ENCODE results near the gene RESP18. TPM values are rescaled to one million over a fixed set of nuclear protein-coding genes. Genes with fewer than 3 reads are reported as not detected.
"Not testable (repeated sequence)": the region's sequence is repeated elsewhere in the genome, so short reads cannot be mapped to it uniquely, and the experiment has no call there.

RESP18 gene
- total RNA-seq, 1 donor from 2014 or later, result not detected

DNA sequence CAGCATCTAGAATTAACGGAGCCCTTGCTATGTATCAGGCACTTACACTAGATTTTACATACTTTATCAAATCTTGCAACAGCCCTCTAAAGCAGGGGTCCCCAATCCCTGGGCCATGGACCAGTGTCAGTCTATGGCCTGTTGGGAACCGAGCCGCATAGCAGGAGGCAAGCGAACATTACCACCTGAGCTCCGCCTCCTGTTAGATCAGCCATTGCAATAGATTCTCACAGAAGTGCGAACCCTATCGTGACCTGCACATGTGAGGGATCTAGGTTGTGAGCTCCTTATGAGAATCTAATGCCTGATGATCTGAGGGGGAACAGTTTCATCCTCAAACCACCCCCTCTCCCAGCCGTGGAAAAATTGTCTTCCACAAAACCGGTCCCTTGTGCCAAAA, 39.9 kb downstream of the RESP18 start:
- DNase-seq (ENCODE audit: low spot score), result no peak

DNA sequence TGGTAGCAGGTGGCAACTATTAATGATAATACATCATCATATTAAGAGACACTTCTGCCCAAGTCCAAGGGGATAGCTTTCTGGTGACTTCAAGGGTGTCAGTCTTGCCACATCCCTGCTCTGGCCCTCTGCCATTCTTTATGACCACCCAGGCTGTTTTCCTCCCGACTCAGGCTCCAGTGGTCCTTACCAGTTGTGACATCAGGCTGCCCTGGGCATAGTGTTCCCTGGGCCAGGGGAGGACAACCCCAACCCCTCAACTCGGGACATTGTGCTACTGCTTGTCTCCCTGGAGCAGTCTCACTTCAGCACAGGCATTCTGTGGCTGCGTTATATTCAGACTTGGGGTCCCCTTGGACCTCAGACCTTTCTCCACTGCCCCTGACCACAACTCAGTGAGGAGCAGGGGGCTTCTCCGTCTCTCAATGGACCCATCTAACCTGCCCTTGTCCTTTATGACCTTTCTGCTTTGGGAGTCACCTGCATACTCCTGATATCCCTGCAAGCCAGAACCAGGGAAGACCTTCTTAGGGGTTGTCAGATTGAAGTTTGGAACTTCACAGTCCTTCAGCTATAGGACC, 40.5 kb downstream of the RESP18 start:
- no peak for DNase-seq (ENCODE audit: low spot score)

DNA sequence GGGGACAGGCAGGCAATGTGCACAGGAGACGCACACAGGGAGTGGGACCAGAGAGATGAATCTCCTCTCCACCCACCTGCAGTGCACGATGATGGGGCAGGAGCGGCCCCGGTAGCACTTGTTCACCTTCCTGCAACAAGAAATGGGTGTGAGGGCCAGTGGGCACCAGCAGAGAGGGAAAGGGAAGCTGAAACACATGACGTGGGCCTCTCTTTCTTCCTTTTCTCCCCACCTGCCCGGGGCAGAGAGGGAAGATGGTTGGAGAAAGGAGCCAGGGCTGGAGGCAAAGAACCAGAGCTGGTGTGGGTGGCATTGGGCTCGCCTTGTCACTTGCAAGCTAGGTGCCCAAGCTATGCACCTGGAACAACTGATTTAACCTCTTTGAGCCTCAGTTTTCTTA, 41.1 kb downstream of the RESP18 start:
- DNase-seq (ENCODE audit: low spot score), result no peak

DNA sequence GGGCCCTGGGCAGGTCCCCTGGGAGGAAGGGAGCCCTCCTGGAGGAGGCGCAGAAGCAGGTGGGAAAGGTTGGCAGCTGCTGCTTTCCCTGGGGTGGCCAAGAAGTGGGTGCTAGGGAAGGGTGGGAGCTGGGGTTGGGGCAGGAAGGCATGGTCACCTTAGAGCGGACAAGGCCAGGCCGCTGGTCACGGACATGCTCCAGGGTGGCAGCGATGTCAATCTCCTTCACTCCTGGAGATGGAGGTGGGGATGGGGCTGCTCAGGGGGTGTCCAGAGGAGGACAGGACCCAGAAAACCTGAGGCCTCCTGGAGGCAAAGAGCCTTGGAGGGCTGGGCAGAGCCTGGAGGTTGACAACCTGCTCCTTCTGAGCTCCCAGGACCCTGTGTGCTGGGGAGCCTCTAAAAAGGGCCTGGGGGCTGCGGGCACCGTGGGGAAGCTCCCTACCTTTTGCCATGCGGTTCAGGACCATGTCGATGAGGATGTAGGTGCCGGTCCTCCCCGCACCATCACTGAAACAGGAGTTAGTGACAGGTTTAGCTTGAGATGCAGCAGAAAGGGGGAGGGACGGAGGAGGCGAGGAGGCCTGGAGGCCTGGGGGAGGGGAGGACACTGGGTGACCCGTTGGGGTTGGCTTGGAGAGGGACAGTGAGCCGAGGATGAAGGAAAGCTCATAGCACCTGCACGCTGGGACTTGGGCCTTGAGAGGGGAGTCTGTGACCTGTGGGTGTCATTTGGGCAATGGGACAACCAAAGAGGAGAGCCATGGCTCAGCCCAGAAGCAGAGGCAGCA, 42.0 kb downstream of the RESP18 start:
- no peak for DNase-seq (ENCODE audit: low spot score)

DNA sequence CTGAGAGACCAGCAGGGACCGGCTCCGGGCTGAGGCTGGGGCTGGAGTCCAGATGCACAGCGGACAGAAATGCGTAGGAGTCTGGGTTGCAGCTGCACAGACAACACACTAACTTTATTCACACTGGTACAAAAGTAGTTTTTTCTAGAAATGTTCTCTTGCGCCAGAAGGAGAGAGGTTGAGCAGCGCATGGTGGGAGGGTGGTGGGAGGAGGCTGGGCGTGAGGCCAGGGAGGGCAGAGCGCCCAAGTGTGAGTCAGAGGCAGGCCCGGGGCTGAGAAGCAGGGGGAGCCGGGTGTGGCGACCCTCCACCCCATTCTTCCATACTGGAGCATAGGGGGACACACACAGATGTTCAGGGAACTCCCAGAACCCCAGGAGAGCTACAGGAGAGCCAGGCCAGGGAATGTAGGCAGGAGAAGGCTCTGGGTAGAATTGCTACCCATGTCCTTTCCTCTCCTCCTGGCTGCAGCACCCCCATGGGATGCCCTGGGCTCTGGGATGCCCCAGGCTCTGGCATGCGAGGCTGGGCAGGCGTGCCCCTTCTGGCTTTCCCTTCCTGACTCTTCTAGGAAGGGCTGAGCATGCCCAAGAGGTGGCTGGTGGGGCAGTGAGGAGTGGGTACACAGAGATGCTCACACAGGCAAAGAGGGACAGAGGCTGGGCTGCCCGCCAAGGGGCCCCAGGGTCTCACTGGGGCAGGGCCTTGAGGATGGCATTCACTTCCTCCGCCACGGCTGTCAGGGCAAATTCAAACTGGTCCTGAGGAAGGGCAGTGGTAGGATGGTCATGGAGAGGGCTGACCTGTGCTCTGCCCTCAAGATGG, 42.8 kb downstream of the RESP18 start:
- DNase-seq (ENCODE audit: low spot score), result peak; percentile 83

DNA sequence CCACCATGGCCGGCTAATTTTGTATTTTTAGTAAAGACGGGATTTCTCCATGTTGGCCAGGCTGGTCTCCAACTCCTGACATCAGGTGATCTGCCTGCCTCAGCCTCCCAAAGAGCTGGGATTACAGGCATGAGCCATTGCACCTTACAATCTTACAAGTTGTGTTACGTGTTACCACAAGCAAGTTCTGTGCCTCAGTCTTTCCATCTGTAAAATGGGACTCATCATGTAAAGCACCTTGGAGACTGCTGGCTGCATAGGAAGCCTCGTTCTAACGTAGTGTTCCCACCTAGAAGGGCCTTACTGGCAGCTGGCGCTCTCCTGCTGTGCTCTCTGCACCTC, 43.4 kb downstream of the RESP18 start:
- DNase-seq (ENCODE audit: low spot score), result no peak

DNA sequence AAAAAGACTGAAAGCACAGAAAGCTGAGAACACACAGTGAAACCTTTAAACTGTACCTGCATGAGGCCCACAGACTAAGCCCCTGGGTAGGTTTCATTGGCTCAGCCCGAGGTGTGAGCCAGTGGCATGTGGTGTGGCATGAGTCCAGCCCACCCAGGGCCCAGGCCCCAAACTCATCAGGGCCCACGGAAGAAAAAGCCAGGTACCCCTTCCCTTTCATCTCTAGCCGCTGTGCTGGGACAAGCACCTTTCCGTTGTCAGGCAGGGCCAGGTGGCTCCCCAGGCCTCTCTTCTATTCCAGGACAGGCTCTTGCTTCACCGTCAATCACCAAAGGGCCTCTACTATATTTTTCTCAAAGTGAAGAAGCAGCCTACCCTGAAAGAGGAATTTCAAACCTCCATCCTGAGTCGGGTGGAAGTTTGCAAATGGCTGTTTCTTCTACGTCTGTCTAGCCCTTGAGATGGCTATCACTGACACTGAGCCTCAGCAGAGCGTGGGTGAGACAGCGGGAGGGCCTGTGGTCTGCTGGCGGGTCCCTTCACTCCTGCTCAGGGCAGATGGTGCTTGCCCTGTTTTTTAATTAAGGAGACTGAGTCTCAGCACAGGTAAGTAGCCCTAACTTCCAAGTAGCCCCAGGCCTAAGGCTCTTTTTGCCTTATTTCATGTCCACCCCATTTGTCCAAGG, 44.8 kb downstream of the RESP18 start:
- no peak for DNase-seq (ENCODE audit: low spot score)

DNA sequence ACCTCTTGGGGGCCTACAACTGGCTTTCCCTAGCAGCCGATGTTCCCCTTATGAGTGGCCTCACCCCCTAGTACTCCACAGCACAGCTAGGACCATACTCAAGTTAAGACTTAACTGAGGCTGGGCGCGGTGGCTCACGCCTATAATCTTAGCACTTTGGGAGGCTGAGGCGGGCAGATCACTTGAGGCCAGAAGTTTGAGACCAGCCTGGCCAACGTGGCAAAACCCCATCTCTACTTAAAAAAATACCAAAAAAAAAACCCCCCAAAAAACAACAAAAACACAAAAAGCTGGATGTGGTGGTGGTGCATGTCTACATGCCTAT, 45.5 kb downstream of the RESP18 start:
- DNase-seq (ENCODE audit: low spot score), result not testable (repeated sequence)

DNA sequence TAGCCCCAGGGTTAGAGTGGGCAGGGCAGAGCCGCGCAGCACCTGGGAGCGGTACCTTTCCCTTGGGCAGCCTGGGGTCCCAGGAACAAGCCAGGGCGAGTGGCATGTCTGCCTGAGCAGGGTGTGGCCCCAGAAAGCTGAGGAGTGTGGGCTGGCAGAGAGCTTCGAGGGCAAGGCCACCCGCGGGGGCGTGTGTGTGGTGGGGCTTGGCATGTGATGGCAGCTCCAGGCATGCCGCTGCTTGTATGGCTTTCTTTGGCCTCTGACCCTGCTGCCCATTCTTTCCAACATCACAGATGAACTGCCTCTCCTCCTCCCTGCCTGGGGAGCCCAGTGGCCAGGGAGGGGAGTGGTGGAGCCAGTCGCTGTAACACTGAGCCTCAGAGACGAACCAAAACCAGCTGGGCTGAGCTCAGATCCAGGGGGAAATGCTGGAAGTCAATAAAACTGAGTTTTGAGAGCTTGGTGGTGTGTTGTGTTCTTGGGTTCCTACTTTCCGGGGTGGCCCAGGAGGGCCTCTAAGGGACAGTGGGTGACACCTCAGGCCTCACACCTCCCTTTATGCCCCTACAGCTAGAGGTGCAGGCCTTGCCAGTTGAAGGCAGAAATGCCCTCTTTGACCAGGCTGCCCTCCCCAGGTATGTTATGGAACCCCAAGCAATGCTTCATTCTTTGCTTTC, 46.0 kb downstream of the RESP18 start:
- DNase-seq (ENCODE audit: low spot score), result peak; percentile 69

DNA sequence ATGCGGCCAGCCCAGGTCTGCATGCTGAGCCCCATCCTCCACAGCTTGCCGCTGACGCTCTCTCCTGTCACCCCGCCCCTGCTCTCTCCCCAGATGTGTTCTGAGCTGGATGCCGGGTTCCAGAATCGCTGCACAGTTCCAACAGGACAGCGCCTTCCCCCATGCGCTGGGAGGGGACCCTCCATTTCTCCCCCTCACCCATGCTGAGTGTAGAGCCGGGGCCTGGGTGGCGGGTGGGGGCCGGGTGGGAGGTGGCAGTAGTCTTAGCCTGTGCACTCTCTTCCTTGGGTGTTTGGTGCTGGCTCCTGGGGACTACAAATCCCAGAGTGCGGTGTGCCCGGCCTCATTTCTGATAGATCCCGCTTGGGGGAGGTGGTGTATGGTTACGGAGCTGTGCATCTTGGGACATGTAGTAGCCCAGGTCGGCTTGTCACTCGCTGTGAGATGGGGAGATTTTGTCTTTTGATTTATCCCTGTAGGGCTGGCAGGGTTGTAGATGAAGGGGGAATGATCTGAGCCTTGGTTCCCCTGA, 46.6 kb downstream of the RESP18 start:
- peak; percentile 74 for DNase-seq (ENCODE audit: low spot score)

DNA sequence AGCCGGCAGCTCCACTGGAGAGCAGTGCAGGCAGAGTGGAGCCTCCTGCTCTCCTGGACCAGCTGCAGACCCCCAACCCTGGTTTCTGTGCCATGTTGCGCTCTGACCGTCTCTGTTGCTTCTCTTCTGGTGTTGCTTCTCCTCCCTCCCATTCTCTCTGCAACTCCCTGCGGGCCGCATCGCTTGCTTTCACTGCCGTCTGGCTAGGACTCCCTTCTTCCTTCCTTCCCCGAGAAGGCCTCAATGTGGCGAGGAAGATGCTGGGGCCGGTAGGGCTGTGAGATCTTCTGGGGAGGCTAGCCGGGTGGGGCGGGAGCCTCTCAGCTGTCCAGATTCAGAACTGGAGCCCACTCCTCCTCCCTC, 47.2 kb downstream of the RESP18 start:
- no peak for DNase-seq (ENCODE audit: low spot score)

DNA sequence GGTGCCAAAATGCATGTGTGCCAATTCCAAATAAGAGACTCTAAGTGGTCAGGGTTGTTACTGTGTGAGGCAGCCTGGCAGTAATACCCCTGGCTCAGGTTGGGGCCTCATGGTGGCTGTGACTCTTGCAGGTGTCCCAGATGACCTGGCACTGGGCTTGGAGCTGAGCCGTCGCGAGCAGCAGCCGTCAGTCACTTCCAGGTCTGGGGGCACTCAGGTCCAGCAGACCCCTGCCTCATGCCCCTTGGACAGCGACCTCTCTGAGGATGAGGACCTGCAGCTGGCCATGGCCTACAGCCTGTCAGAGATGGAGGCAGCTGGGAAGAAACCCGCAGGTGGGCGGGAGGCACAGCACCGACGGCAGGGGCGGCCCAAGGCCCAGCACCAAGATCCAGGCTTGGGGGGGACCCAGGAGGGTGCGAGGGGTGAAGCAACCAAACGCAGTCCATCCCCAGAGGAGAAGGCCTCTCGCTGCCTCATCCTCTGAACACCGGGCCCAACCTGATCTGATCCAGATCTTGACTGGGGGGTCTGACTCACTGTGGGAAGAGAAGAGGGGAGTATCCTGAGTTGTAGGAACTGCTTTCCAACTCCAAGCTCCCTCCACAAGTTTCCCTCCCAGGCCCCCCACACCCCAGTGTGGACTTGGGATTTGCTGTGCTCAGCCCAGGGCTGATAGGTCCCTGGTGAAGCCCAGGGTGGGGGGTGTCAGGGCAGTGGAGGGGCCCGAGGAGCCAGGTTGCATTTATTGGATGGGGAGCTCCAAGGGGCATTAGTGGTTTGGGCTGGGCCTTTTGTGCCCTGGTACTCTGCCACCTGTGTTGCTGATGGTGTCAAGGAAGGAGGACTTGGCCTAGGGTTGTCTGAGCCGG, 47.8 kb downstream of the RESP18 start:
- DNase-seq (ENCODE audit: low spot score), result no peak

DNA sequence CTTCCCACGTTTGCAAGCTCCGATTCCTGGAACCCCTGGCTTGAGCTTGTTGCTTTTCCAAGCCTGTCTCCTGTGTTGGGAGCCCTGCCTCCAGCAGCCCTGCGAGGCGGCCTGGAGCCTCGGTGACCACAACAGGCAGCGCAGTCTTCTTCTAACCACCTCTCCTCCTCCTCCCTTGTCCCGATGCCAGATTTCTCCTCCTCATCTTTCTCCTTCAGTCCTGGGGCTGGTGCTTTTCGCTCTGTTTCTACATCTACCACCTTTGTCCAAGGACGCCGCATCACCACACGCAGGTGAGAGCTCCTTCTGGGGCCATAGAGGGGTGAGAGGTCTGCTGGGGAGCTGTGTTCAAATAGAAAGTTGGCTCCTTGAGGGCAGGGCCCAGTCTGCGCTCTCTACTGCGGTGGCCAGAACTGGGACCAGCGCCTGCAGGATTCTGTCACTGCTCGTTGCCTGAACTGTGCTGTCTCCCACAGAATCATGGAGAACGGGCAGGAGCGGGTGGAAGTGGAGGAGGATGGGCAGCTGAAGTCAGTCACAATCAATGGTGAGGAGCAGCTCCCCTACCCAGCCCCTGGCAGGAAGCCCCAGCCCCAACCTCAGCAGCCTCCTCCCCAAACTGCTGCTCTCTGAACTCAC, 49.5 kb downstream of the RESP18 start:
- no peak for DNase-seq (ENCODE audit: low spot score)

DNA sequence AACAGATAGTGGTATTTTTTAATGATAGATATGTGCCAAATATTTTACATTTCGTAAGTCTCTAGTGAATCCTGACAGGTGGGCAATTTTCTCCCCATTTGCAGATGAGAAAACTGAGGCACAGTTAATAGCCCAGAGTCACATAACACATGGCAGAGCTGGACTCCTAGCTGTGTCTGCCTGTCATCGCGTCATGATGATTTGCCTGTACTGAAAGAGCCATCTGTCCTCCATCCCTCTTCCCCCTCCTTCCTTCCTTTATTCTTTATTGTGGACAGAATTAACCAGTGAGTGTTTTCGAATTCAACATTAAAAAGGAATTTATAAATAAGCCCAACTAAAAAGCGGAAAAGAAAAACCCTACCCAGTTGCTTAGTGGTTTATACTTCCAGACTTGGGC, 50.2 kb downstream of the RESP18 start:
- no peak for DNase-seq (ENCODE audit: low spot score)

DNA sequence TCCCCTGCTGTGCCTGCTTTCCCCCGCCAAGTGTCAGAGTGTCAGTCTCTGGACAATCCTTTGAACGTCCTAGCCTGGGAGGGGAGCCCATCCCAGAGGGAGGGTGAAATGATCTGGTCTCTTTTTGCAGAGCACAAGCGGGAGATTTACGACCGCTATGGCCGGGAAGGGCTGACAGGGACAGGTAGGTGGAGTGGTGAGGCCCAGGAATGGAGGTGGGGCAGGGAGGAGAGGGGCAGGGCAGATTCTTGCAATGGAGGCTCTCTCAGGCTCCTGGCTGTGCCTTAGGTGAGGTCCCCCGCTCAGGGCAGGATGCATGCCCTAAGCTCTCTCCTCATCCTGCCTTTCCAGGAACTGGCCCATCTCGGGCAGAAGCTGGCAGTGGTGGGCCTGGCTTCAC, 51.0 kb downstream of the RESP18 start:
- no peak for DNase-seq (ENCODE audit: low spot score)

DNA sequence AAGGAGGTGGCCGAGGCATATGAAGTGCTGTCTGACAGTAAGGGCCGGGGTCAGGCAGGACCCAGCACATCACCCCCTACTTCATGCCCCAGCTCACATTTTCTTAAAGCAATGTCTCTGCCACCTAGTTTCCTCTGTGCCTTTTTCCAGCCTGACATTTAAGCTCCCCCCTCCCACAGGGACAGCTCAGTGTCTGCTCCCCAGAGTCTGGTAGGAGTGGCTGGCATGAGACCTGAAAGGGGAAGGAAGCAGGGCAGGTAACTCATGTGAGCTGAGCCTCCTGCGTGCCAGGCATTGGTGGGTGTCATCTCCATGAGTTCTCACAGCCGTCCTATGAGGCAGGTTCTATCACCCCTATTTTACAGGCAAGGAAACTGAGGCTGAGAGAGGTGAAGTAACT, 51.9 kb downstream of the RESP18 start:
- DNase-seq (ENCODE audit: low spot score), result no peak

DNA sequence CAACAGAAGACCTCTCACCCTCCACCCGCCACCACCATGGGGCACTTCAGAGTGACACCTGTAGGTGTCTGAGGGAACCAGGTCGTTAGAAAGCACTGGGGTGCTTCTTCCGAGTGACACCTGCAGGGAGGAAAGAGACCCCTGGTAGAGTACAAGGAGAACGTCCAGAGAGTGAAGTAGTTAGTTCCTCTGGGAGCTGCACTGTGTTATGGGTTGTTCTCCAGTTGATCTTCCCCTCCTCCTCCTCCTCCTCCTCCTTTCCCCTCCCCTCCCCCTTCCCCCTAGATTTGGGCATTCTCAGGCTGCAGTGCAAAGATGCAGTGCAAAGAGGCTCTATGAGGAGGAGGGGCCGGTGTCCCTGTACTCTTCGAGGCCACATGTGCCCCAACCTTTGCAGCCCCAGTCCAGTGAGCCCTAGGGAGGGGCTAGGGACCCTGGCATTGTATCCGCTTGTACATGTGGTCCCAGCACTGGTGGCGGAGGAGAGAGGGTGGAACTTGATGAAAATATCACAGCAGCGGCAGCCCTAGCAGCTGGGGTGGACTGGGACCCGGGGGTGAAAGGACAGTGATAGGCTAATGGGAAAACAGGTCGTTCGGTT, 52.5 kb downstream of the RESP18 start:
- DNase-seq (ENCODE audit: low spot score), result no peak

DNA sequence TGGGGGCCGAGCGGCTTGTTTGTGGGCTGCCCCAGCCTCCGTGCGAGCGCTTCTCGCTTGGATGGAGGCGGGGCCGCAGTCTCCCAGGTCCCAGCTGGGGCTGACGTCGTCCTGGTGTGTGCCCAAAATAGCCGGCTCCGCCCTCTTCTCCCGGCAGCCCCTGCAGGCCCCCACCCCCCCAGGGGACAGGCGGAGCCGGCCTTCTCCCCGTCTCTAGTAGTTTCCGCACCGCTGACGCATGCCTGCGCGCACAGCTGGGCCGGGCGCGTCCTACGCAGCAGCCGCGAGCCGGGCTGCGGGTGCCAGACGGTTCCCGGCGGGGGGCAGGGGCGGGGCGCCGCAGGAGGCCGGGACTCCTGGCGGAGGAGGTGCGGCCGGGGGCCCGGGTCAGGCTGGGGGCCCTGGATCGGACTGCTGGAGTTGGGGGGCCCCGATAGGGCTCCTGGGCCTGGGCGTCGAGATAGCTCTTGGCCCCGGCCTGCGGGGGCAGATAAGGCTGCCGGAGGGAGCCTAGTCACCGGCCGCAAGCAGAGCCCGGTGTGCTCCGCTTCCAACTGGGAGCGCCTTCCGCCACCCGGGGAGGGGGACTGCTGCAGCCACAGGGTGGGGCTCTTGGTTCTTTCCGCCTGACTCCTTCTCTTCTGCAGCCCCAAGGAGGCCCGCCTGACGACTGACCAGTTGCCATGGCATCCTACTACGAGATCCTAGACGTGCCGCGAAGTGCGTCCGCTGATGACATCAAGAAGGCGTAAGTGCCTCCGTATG, 53.2 kb downstream of the RESP18 start, which contains the start of gene DNAJB2:
Gene DNAJB2, plus strand, starts transcription at position 216 of the 765 bp plus-strand sequence. Its CDS starts 468 bp downstream, at position 684.
- DNase-seq (ENCODE audit: low spot score), result peak; percentile 98

DNA sequence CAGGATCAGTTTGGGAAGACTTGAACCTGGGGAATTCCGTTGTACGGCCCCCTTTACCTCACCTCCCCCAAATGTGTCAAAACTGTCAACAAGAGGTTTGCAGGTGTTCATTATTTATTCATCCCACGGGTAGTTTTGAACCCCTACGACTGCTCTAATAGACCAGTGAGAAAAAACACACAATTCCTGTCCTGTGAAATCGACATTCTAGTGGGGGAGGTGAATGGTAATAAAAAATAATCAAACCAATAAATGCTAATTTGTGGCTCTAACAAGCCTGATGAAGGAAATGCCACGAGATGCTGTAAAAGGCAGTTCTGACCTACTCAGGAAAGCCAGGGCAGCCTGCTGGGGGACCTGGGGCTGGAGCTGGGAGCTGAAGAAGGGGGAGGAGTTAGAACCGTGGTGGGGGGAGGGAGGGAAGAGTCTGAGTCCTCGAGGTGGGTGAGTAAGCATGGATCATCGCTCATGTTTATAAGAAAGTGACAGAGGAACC, 53.8 kb downstream of the RESP18 start:
- no peak for DNase-seq (ENCODE audit: low spot score)
